22Rv1 (cell line): Measurements from ENCODE around the gene VCAN.

ENCODE experiments used
- ZFX ChIP-seq: fragments of 450-650 bp; IDR thresholded peaks from 2 replicates; pipeline ENCODE4 v1.6.1; 2017; ENCODE audit warnings: antibody characterized with exemption, borderline replicate concordance
- TF ChIP-seq, protein P1 (sequence below): fragments of 450-650 bp; IDR thresholded peaks from 2 replicates; pipeline ENCODE4 v1.5.1; 2017; ENCODE audit warnings: mild to moderate bottlenecking

DNA sequence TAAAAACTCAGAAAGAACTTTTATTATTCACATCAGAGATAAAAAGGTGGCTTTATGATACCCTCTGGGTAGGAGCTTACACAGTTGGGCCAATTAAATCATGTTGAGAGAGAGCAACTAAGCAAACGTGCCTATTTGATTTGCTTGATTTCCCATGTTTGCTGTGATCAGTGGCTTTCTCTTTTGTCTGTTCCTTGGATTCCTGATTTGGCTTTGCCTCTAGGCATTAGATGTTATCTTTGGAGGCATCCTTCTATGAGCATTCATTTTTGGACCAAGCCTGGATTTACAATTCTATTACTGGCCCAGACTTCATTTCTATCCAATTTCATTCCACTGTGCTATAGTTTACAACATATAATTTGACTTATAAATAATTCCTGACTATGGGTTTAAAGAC lies 35.9 kb downstream of the VCAN start:
- TF ChIP-seq, protein P1, sequence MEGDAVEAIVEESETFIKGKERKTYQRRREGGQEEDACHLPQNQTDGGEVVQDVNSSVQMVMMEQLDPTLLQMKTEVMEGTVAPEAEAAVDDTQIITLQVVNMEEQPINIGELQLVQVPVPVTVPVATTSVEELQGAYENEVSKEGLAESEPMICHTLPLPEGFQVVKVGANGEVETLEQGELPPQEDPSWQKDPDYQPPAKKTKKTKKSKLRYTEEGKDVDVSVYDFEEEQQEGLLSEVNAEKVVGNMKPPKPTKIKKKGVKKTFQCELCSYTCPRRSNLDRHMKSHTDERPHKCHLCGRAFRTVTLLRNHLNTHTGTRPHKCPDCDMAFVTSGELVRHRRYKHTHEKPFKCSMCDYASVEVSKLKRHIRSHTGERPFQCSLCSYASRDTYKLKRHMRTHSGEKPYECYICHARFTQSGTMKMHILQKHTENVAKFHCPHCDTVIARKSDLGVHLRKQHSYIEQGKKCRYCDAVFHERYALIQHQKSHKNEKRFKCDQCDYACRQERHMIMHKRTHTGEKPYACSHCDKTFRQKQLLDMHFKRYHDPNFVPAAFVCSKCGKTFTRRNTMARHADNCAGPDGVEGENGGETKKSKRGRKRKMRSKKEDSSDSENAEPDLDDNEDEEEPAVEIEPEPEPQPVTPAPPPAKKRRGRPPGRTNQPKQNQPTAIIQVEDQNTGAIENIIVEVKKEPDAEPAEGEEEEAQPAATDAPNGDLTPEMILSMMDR = no peak
- no peak for TF ChIP-seq ZFX
